Right atrium auricular region (tissue), 2 donors: ENCODE measurements around the gene SMIM32. TPM values are rescaled to one million over a fixed set of nuclear protein-coding genes. Genes with fewer than 3 reads are reported as not detected.
A peak's percentile ranks its signal among the peaks of the same experiment; 100 is the strongest.

Experiments used
- DNase-seq: peaks from one replicate; pipeline ENCODE4 v3.0.0-alpha.2; 2019; ENCODE audit warnings: low spot score
- H3K27ac ChIP-seq, 2 donors: fragments of 200-600 bp; sonication (generic); 1 replicate in 1 of 2; 2 replicates in 1 of 2; pipeline ENCODE4 v1.5.1; 2016 to 2019
- H3K27me3 ChIP-seq, 2 donors: fragments of 200-600 bp; sonication (generic); one replicate each; pipeline versions ENCODE4 v1.5.1 to v1.6.0; 2017 to 2019
- H3K36me3 ChIP-seq: fragments of 200-600 bp; sonication (generic); one replicate; pipeline ENCODE4 v1.5.1; 2016
- H3K4me1 ChIP-seq, 2 donors: fragments of 200-600 bp; sonication (generic); one replicate each; pipeline versions ENCODE4 v1.5.1 to v1.6.0; 2017 to 2019
- H3K4me3 ChIP-seq, 2 donors: fragments of 200-600 bp; sonication (generic); 1 replicate in 1 of 2; 2 replicates in 1 of 2; pipeline ENCODE4 v1.5.1; 2017 to 2019; ENCODE audit warnings: mild to moderate bottlenecking in 1 of 2, moderate library complexity in 1 of 2
- H3K9me3 ChIP-seq, 2 donors: fragments of 200-600 bp; sonication (generic); one replicate each; pipeline ENCODE4 v1.5.1; 2019
- CTCF ChIP-seq, 2 donors: fragments of 200-600 bp; sonication (generic); IDR thresholded peaks; one replicate each; pipeline ENCODE4 v1.5.1; 2019; ENCODE audit warnings: antibody characterized with exemption in 2 of 2
- total RNA-seq, 2 donors: library from RNA; depleted of rRNA; stranded (reverse); fragments of >200 nt; gene quantifications; one replicate each; pipeline ENCODE4 v1.1.0, GENCODE V29; 2016

The SMIM32 gene
- total RNA-seq, 2 donors from 2014 or later = not detected

GRCh38 chr5:136191304-136192014 is 1.5 kb downstream of the SMIM32 start:
- Histone ChIP-seq H3K27ac (no peak overlapping the region), H3K4me3 (peak overlapping the region in 1 of 2 donors; percentile 48), H3K27me3 (peaks cover 0 to 28% of the 10 kb centered on the region in 2 donors), H3K4me1 (peaks cover 0 to 27% of the 10 kb centered on the region in 2 donors), H3K36me3 (peaks cover 15% of the 10 kb centered on the region), H3K9me3 (no peaks in the 10 kb centered on the region)
- no peak for TF ChIP-seq CTCF (IDR thresholded peaks at IDR 0.05)
- DNase-seq = no peak

- H3K4me3 ChIP-seq = no peak overlapping the region
- no peak for TF ChIP-seq CTCF (IDR thresholded peaks at IDR 0.05)
- DNase-seq = no peak
- H3K27ac ChIP-seq = no peak overlapping the region
- no peaks in the 10 kb centered on the region for H3K9me3 ChIP-seq
- peaks cover 0 to 27% of the 10 kb centered on the region in 2 donors for H3K4me1 ChIP-seq
- peaks cover 15% of the 10 kb centered on the region for H3K36me3 ChIP-seq
- H3K27me3 ChIP-seq = peaks cover 0 to 28% of the 10 kb centered on the region in 2 donors
Measured at GRCh38 chr5:136190904-136191303, 2.1 kb downstream of the SMIM32 start.

- no peak for TF ChIP-seq CTCF (IDR thresholded peaks at IDR 0.05)
- Histone ChIP-seq H3K36me3 (peaks cover 15% of the 10 kb centered on the region), H3K27me3 (peaks cover 0 to 28% of the 10 kb centered on the region in 2 donors), H3K27ac (no peak overlapping the region), H3K4me1 (peaks cover 0 to 27% of the 10 kb centered on the region in 2 donors), H3K4me3 (no peak overlapping the region), H3K9me3 (no peaks in the 10 kb centered on the region)
- DNase-seq = no peak
Measured at GRCh38 chr5:136190091-136190720, 2.8 kb downstream of the SMIM32 start.

GRCh38 chr5:136188859-136189258 is 4.1 kb downstream of the SMIM32 start:
- H3K27ac ChIP-seq = no peak overlapping the region
- H3K4me1 ChIP-seq = peaks cover 0 to 27% of the 10 kb centered on the region in 2 donors
- no peak for DNase-seq
- H3K9me3 ChIP-seq = no peaks in the 10 kb centered on the region
- peaks cover 15% of the 10 kb centered on the region for H3K36me3 ChIP-seq
- H3K4me3 ChIP-seq = no peak overlapping the region
- peaks cover 0 to 28% of the 10 kb centered on the region in 2 donors for H3K27me3 ChIP-seq
- TF ChIP-seq CTCF (IDR thresholded peaks at IDR 0.05) = no peak

- TF ChIP-seq CTCF (IDR thresholded peaks at IDR 0.05) = no peak
- peaks cover 0 to 10% of the 10 kb centered on the region in 2 donors for H3K4me1 ChIP-seq
- peaks cover 15% of the 10 kb centered on the region for H3K36me3 ChIP-seq
- H3K9me3 ChIP-seq = no peaks in the 10 kb centered on the region
- H3K27ac ChIP-seq = no peak overlapping the region
- peaks cover 0 to 13% of the 10 kb centered on the region in 2 donors for H3K27me3 ChIP-seq
- no peak overlapping the region for H3K4me3 ChIP-seq
- DNase-seq = no peak
Measured at GRCh38 chr5:136186796-136187195, 6.2 kb downstream of the SMIM32 start.
